ENCODE results near the gene APRT.

Gene APRT

DNA sequence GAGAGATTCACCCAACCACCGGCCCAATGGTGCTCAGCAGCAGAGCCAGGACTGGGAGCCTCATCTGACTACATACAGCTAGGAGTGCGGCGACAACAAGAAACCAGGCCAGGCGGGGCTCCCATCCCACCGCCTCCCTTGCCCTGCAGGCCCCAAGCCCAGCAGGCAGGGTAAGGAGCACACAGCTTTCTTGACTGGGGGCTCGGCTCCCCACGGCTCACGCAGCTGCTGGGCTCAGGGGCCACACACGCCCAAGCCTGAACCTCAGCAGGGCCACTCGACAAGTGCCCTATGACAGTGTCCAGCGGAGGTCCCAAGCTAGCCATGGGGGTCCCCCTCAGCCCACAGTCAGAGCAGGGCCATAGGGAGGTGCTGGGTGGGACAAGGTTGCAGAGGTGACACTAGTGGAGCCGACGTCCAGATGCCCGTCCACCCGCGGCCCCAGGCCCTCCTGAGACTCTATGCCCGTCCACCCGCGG, 40.4 kb downstream of the APRT start:
- TF ChIP-seq, protein P1, sequence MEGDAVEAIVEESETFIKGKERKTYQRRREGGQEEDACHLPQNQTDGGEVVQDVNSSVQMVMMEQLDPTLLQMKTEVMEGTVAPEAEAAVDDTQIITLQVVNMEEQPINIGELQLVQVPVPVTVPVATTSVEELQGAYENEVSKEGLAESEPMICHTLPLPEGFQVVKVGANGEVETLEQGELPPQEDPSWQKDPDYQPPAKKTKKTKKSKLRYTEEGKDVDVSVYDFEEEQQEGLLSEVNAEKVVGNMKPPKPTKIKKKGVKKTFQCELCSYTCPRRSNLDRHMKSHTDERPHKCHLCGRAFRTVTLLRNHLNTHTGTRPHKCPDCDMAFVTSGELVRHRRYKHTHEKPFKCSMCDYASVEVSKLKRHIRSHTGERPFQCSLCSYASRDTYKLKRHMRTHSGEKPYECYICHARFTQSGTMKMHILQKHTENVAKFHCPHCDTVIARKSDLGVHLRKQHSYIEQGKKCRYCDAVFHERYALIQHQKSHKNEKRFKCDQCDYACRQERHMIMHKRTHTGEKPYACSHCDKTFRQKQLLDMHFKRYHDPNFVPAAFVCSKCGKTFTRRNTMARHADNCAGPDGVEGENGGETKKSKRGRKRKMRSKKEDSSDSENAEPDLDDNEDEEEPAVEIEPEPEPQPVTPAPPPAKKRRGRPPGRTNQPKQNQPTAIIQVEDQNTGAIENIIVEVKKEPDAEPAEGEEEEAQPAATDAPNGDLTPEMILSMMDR (IDR thresholded peaks at IDR 0.05): no peak

GRCh38 chr16:88770461-88771293, 41.1 kb downstream of the APRT start:
- TF ChIP-seq, protein P1 (IDR thresholded peaks at IDR 0.05): no peak

GRCh38 chr16:88769617-88770460, 41.9 kb downstream of the APRT start:
- TF ChIP-seq, protein P1 (IDR thresholded peaks at IDR 0.05): no peak

- TF ChIP-seq, protein P1 (IDR thresholded peaks at IDR 0.05): no peak
These were observed 43.5 kb downstream of the APRT start for GRCh38 chr16:88768071-88768783.

DNA sequence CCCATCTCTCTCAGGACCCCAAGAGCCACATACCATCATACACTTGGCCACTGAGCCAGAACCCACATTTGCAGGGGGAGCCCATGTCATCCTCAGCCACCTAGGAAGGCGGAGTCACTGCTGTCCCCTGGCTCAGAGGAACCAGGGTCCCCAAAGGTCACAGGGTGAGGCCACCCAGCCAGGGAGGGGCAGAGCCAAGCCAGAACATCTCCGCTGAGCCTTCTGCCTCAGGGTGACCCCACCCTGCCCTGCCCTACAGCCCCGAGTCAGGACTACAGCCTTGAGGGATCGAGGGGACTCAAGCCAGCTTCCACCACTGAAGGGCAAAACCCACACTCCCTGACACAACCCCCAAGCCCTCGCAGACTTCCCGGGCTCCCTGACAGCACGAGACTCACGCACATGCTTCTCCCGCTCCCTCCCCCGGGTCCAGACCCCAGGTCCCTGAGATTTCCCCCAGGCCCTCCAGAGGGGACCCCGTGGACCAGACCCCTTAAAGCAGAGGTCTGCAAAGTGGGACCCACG, 44.1 kb downstream of the APRT start:
- TF ChIP-seq, protein P1 (IDR thresholded peaks at IDR 0.05): no peak

DNA sequence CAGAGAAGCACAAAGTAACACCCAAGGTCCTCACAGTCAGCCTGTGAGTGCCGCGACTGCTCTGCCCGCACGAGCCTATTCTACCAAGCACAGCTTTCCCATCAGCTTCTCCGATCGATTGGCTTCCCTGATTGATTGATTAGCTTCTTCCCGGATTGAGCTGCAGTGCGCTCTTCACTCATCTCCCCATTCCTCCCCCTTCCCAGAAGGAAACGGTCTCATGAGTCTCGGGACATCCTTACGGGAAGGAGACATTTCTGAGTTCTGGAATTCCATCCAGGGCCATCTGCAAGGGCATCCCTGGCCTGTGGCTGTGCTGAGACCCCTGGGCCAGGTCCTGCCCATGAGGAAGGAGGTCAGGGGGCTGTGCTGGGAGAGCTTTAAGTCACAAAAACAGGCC, 44.8 kb downstream of the APRT start:
- TF ChIP-seq, protein P1 (IDR thresholded peaks at IDR 0.05): no peak

DNA sequence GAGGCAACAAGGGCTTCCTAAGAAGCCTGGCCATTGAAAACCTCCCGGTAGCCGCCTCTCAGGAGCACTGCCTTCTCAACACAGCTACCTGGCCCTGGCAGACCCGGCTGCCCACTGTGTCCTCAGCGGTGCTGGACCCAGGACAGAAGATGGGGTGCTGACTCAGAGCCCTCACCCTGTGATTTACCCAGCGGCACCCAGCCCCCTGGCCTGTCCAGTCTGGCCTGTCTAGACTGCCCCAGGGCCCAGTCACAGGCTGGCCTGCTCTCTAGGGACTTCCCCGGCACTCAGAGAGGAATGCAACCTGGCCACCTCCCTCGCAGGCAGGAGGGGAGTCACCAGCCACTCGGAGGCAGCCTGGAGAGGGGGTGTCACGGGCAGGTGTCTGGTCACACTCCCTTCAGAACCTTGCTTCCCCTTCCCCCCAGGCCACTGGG, 46.8 kb downstream of the APRT start:
- TF ChIP-seq, protein P1 (IDR thresholded peaks at IDR 0.05): no peak
